ENCODE measurements around the gene CRLF3.
A peak's percentile ranks its signal among the peaks of the same experiment; 100 is the strongest.

CRLF3 gene, protein sequence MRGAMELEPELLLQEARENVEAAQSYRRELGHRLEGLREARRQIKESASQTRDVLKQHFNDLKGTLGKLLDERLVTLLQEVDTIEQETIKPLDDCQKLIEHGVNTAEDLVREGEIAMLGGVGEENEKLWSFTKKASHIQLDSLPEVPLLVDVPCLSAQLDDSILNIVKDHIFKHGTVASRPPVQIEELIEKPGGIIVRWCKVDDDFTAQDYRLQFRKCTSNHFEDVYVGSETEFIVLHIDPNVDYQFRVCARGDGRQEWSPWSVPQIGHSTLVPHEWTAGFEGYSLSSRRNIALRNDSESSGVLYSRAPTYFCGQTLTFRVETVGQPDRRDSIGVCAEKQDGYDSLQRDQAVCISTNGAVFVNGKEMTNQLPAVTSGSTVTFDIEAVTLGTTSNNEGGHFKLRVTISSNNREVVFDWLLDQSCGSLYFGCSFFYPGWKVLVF

GRCh38 chr17:30824356-30825145, at the start of gene CRLF3:
TSS of gene CRLF3 (minus strand) at chr17:30824692. CDS start at chr17:30824651, 41 bp downstream.
- no peaks in the 10 kb centered on the region for H3K27me3 ChIP-seq (ENCODE audit: control insufficient read depth in 1 of 2, insufficient read depth in 2 of 2, low read length in 2 of 2)
- H3K27ac ChIP-seq (ENCODE audit: low read length), result peak within 1 kb of the TSS; percentile 31
- peak within 1 kb of the TSS; percentile 80 to 89 for H3K9ac ChIP-seq (ENCODE audit: low read length in 2 of 2)
- H3K4me3 ChIP-seq (ENCODE audit: low read length in 2 of 2), result peak within 1 kb of the TSS; percentile 89 to 94
- no peaks in the 10 kb centered on the region for H3K9me3 ChIP-seq (ENCODE audit: control insufficient read depth in 2 of 2, low read length in 2 of 2)
- peaks cover 7% of the 10 kb centered on the region for H3K4me1 ChIP-seq (ENCODE audit: control insufficient read depth, insufficient read depth, low read length)
- no peaks in the 10 kb centered on the region for H3K36me3 ChIP-seq (ENCODE audit: control insufficient read depth in 2 of 2, insufficient read depth in 2 of 2, low read length in 2 of 2)

DNA sequence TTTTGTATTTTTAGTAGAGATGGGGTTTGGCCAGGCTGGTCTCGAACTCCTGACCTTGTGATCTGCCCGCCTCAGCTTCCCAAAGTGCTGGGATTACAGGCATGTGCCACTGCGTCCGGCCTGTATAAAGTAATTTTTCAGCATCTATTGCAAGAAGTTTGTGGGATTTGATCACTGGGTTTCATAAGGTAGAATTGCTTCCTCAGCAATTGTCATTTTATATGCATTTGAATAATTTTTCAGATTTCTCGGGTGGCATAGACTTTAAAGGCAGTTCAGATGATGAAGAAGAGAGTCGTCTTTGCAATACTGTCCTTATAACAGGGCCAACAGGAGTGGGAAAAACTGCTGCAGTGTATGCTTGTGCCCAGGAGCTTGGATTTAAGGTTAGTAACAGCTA, 44.5 kb upstream of the CRLF3 start:
- Histone ChIP-seq H3K36me3 (ENCODE audit: control insufficient read depth in 2 of 2, insufficient read depth in 2 of 2, low read length in 2 of 2) (no peaks in the 10 kb centered on the region), H3K4me3 (ENCODE audit: low read length in 2 of 2) (no peak overlapping the region), H3K9ac (ENCODE audit: low read length in 2 of 2) (no peak overlapping the region)

GRCh38 chr17:30864636-30865035, 40.1 kb upstream of the CRLF3 start:
- H3K4me1 ChIP-seq (ENCODE audit: control insufficient read depth, insufficient read depth, low read length), result no peaks in the 10 kb centered on the region
- no peak overlapping the region for H3K27ac ChIP-seq (ENCODE audit: low read length)
- H3K27me3 ChIP-seq (ENCODE audit: control insufficient read depth in 1 of 2, insufficient read depth in 2 of 2, low read length in 2 of 2), result no peaks in the 10 kb centered on the region
- no peaks in the 10 kb centered on the region for H3K36me3 ChIP-seq (ENCODE audit: control insufficient read depth in 2 of 2, insufficient read depth in 2 of 2, low read length in 2 of 2)
- no peak overlapping the region for H3K4me3 ChIP-seq (ENCODE audit: low read length in 2 of 2)
- H3K9ac ChIP-seq (ENCODE audit: low read length in 2 of 2), result no peak overlapping the region
- no peaks in the 10 kb centered on the region for H3K9me3 ChIP-seq (ENCODE audit: control insufficient read depth in 2 of 2, low read length in 2 of 2)

More for the DNA sequence above, 44.5 kb upstream of the CRLF3 start:
- Histone ChIP-seq H3K9me3 (ENCODE audit: control insufficient read depth in 2 of 2, low read length in 2 of 2) (no peaks in the 10 kb centered on the region), H3K27ac (ENCODE audit: low read length) (no peak overlapping the region), H3K4me1 (ENCODE audit: control insufficient read depth, insufficient read depth, low read length) (no peaks in the 10 kb centered on the region), H3K27me3 (ENCODE audit: control insufficient read depth in 1 of 2, insufficient read depth in 2 of 2, low read length in 2 of 2) (no peaks in the 10 kb centered on the region)

DNA sequence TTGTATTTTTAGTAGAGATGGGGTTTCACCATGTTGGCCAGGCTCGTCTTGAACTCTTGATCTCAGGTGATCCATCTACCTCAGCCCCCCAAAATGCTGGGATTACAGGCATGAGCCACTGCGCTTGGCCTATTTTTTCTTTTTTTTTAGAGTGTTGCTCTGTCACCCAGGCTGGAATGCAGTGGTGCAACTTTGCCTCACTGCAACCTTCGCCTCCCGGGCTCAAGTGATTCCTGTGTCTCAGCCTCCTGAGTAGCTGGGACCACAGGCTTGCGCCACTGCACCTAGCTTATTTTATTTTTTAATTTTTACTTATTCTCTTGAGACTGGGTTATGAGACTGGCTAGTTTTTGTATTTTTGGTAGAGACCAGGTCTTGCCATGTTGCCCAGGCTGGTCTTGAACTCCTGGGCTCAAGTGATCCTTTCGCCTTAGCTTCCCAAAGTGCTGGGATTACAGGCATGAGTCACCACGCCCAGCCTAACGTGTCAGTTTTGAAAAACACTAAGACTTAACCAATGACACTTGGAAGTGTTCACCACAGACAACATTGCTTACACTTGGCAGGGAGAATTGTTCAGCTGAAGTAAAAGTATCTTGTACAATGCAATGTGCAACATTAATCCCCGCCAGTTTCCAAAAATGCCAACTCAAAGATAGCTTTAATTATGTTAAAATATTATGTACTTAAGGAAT, 34.2 kb upstream of the CRLF3 start:
- Histone ChIP-seq H3K4me1 (ENCODE audit: control insufficient read depth, insufficient read depth, low read length) (no peaks in the 10 kb centered on the region), H3K27ac (ENCODE audit: low read length) (no peak overlapping the region), H3K4me3 (ENCODE audit: low read length in 2 of 2) (no peak overlapping the region), H3K9ac (ENCODE audit: low read length in 2 of 2) (no peak overlapping the region), H3K27me3 (ENCODE audit: control insufficient read depth in 1 of 2, insufficient read depth in 2 of 2, low read length in 2 of 2) (no peaks in the 10 kb centered on the region), H3K9me3 (ENCODE audit: control insufficient read depth in 2 of 2, low read length in 2 of 2) (no peaks in the 10 kb centered on the region), H3K36me3 (ENCODE audit: control insufficient read depth in 2 of 2, insufficient read depth in 2 of 2, low read length in 2 of 2) (no peaks in the 10 kb centered on the region)

DNA sequence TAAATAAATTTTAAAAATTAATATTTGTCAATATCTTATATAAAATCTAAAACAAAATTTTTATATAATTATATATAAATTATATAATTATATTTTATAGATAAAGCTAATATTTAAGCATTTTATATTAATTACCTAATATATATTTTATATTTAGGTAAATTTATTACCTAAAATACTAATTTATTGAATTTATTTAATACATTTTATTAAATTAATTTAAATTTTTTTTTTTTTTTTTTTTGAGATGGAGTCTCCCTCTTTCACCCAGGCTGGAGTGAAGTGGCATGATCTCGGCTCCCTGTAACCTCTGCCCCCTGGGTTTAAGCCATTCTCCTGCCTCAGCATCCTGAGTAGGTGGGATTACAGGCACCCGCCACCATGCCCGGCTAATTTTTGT, 29.7 kb upstream of the CRLF3 start:
- no peak overlapping the region for H3K9ac ChIP-seq (ENCODE audit: low read length in 2 of 2)
- H3K4me3 ChIP-seq (ENCODE audit: low read length in 2 of 2), result no peak overlapping the region
- no peaks in the 10 kb centered on the region for H3K36me3 ChIP-seq (ENCODE audit: control insufficient read depth in 2 of 2, insufficient read depth in 2 of 2, low read length in 2 of 2)
- H3K27ac ChIP-seq (ENCODE audit: low read length), result no peak overlapping the region
- no peaks in the 10 kb centered on the region for H3K27me3 ChIP-seq (ENCODE audit: control insufficient read depth in 1 of 2, insufficient read depth in 2 of 2, low read length in 2 of 2)
- H3K9me3 ChIP-seq (ENCODE audit: control insufficient read depth in 2 of 2, low read length in 2 of 2), result no peaks in the 10 kb centered on the region
- H3K4me1 ChIP-seq (ENCODE audit: control insufficient read depth, insufficient read depth, low read length), result no peaks in the 10 kb centered on the region

- no peaks in the 10 kb centered on the region for H3K36me3 ChIP-seq (ENCODE audit: control insufficient read depth in 2 of 2, insufficient read depth in 2 of 2, low read length in 2 of 2)
- no peak overlapping the region for H3K9ac ChIP-seq (ENCODE audit: low read length in 2 of 2)
- no peak overlapping the region for H3K27ac ChIP-seq (ENCODE audit: low read length)
- H3K4me3 ChIP-seq (ENCODE audit: low read length in 2 of 2), result no peak overlapping the region
- H3K4me1 ChIP-seq (ENCODE audit: control insufficient read depth, insufficient read depth, low read length), result no peaks in the 10 kb centered on the region
- H3K9me3 ChIP-seq (ENCODE audit: control insufficient read depth in 2 of 2, low read length in 2 of 2), result no peaks in the 10 kb centered on the region
- no peaks in the 10 kb centered on the region for H3K27me3 ChIP-seq (ENCODE audit: control insufficient read depth in 1 of 2, insufficient read depth in 2 of 2, low read length in 2 of 2)
These were observed 23.5 kb upstream of the CRLF3 start for GRCh38 chr17:30848021-30848420.

DNA sequence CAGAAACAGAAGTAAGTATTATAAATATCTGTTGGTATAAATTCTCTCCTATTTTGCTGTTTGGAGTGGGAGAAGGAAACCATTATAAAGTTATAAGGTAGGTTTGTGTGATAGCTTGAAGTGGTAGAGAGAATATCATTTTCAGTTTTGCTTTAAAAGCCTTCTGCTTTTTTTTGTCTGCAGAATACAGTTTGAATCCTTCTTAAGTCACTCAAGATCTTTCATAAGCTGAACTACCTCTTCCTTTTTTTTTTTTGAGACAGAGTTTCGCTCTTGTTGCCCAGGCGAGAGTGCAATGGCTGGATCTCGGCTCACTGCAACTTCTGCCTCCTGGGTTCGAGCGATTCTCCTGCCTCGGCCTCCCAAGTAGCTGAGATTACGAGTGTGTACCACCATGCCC, 16.3 kb upstream of the CRLF3 start:
- no peak overlapping the region for H3K27ac ChIP-seq (ENCODE audit: low read length)
- H3K36me3 ChIP-seq (ENCODE audit: control insufficient read depth in 2 of 2, insufficient read depth in 2 of 2, low read length in 2 of 2), result no peaks in the 10 kb centered on the region
- H3K4me3 ChIP-seq (ENCODE audit: low read length in 2 of 2), result no peak overlapping the region
- H3K9ac ChIP-seq (ENCODE audit: low read length in 2 of 2), result no peak overlapping the region
- H3K27me3 ChIP-seq (ENCODE audit: control insufficient read depth in 1 of 2, insufficient read depth in 2 of 2, low read length in 2 of 2), result no peaks in the 10 kb centered on the region
- H3K9me3 ChIP-seq (ENCODE audit: control insufficient read depth in 2 of 2, low read length in 2 of 2), result no peaks in the 10 kb centered on the region
- H3K4me1 ChIP-seq (ENCODE audit: control insufficient read depth, insufficient read depth, low read length), result no peaks in the 10 kb centered on the region

DNA sequence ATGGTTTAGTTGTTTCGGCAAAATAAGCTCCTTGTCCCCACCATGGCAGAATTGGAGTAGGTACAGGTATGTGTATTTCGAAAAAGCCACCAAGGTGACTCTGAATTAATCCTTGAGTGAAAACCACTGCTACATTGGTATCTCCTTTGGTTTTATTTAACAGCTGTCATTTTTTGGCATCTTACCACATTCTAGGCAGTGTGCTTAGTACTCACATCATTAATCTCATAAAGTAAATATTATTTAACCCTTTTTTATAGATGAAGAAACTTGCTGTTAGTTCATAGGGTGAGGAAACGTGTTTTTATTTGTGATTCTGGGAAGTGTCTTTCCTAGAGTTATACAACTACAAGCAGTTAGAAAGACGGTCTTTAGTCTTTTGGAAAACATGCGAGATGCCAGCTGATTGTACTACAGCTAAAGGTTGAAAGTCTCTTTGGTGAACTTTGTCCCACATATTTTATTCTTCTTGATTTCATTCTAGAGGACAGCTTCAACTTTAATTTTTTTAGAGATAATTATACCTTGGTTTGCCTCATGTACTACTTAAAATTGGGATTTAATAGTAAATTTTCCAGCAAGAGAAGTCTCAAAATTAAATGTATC, 13.8 kb upstream of the CRLF3 start:
- Histone ChIP-seq H3K9ac (ENCODE audit: low read length in 2 of 2) (no peak overlapping the region), H3K4me3 (ENCODE audit: low read length in 2 of 2) (no peak overlapping the region), H3K9me3 (ENCODE audit: control insufficient read depth in 2 of 2, low read length in 2 of 2) (no peaks in the 10 kb centered on the region), H3K27ac (ENCODE audit: low read length) (no peak overlapping the region), H3K4me1 (ENCODE audit: control insufficient read depth, insufficient read depth, low read length) (no peaks in the 10 kb centered on the region), H3K27me3 (ENCODE audit: control insufficient read depth in 1 of 2, insufficient read depth in 2 of 2, low read length in 2 of 2) (no peaks in the 10 kb centered on the region), H3K36me3 (ENCODE audit: control insufficient read depth in 2 of 2, insufficient read depth in 2 of 2, low read length in 2 of 2) (no peaks in the 10 kb centered on the region)

DNA sequence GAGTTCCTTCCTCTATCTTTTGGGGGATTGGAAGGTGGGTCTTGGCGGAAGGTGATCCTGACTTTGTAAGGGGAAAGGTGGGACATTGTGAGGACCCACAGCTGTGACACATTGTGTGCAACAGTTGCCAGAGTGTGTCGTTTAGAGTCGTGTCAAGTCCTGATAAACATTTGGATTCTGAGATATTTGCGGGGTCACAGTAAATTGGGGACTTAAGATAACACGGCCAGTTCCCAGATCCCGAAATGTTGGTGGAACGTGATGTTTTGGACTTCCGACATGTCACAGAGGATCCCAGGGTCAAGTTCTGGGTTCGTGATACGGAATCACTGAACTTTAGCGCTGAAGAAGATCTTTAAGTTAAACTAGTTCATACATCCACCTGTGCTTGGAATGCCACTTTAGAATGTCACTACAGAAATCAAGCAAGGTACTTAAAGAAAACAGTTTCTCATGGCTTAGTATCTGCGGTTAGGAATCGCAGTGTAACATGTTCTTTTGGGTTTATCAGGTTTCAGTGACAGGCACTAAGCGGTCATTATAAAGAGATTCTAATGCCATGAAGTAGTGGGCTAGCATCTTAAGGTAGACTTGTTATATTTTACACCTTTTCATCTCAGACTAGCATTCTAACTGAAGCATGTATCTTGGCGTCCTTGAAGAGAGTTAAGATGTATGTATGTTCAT, 8.1 kb upstream of the CRLF3 start:
- Histone ChIP-seq H3K4me1 (ENCODE audit: control insufficient read depth, insufficient read depth, low read length) (peaks cover 16% of the 10 kb centered on the region), H3K27me3 (ENCODE audit: control insufficient read depth in 1 of 2, insufficient read depth in 2 of 2, low read length in 2 of 2) (no peaks in the 10 kb centered on the region), H3K36me3 (ENCODE audit: control insufficient read depth in 2 of 2, insufficient read depth in 2 of 2, low read length in 2 of 2) (no peaks in the 10 kb centered on the region), H3K9me3 (ENCODE audit: control insufficient read depth in 2 of 2, low read length in 2 of 2) (no peaks in the 10 kb centered on the region), H3K27ac (ENCODE audit: low read length) (no peak overlapping the region), H3K4me3 (ENCODE audit: low read length in 2 of 2) (peak overlapping the region; percentile 77 to 91), H3K9ac (ENCODE audit: low read length in 2 of 2) (peak overlapping the region; percentile 76 to 79)

Measured in stomach smooth muscle (tissue), 2 donors.